Esophagus muscularis mucosa (tissue), 3 donors: ENCODE results near the gene RHO.

Experiments used
- CTCF ChIP-seq, 3 experiments: fragments of 200-600 bp in 2 of 3; fragments of 450-650 bp in 1 of 3; sonication (generic) in 2 of 3; IDR thresholded peaks; one replicate each; pipeline ENCODE4 v1.5.1; 2017 to 2019; ENCODE audit warnings: antibody characterized with exemption in 3 of 3, mild to moderate bottlenecking in 2 of 3, moderate library complexity in 1 of 3
- POLR2A ChIP-seq: fragments of 450-650 bp; IDR thresholded peaks from one replicate; pipeline ENCODE4 v1.6.1; 2017; ENCODE audit warnings: antibody characterized with exemption, moderate library complexity, mild to moderate bottlenecking, low read depth
- POLR2AphosphoS5 ChIP-seq, 2 donors: sonication (generic); formaldehyde crosslinking; IDR thresholded peaks; one replicate each; pipeline ENCODE4 v1.6.1; 2017; ENCODE audit warnings: antibody characterized with exemption in 2 of 2

- TF ChIP-seq CTCF (IDR thresholded peaks at IDR 0.05) = no peak
- no peak for TF ChIP-seq POLR2AphosphoS5 (IDR thresholded peaks at IDR 0.05)
- no peak for TF ChIP-seq POLR2A
Observed at GRCh38 chr3:129548104-129548965, 19.9 kb downstream of the RHO start.
